Adrenal gland (tissue), 5 donors: ENCODE measurements around the gene ARFGAP3.

ENCODE experiments used
- CTCF ChIP-seq, 6 experiments: fragments of 450-650 bp in 4 of 6; fragments of 200-600 bp in 2 of 6; sonication (generic) in 1 of 6; IDR thresholded peaks; 1 replicate in 5 of 6; 2 replicates in 1 of 6; pipeline versions ENCODE4 v1.5.1 to v1.8.0; 2016 to 2021; ENCODE audit warnings: antibody characterized with exemption in 6 of 6, mild to moderate bottlenecking in 2 of 6, moderate library complexity in 1 of 6
- POLR2A ChIP-seq, 2 donors: fragments of 450-650 bp; IDR thresholded peaks; one replicate each; pipeline ENCODE4 v1.6.1; 2017; ENCODE audit warnings: antibody characterized with exemption in 2 of 2, mild to moderate bottlenecking in 2 of 2, moderate library complexity in 1 of 2
- donor health status: DM: no; HTN: no; CAD: no.

DNA sequence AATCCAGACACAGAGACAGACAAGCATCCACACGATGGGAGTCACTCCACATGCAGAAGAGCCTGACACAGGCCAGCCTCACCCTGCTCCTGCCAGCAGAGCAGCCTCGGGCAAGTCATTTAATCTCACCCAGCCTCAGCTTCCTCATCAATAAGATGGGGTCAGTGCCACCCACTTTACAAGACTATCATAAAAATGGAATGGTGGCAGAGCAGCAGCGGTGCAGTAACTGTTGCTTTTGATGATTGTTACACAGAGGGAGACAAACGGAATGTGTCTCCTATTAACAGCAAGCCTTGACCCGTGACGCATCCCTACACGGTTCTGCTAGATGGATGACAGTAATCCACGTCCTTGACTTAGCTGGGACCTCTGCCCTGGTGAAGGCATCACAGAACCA is 26.0 kb upstream of the ARFGAP3 start:
- TF ChIP-seq CTCF (IDR thresholded peaks at IDR 0.05): peak in 2 of 6 experiments; percentile 10 to 11
- TF ChIP-seq POLR2A (IDR thresholded peaks at IDR 0.05): peak in 1 of 2 donors; percentile 42
